GM19035 (cell line): Measurements from ENCODE around the gene SKIDA1.
A peak's percentile ranks its signal among the peaks of the same experiment; 100 is the strongest.
"Not testable (repeated sequence)": the region's sequence is repeated elsewhere in the genome, so short reads cannot be mapped to it uniquely, and the experiment has no call there.

Source experiments
- ATAC-seq: cut with Tn5 transposase; IDR thresholded peaks from one replicate; pipeline ENCODE4 v1.9.1; 2021; ENCODE audit not compliant: unreplicated experiment

SKIDA1 gene

DNA sequence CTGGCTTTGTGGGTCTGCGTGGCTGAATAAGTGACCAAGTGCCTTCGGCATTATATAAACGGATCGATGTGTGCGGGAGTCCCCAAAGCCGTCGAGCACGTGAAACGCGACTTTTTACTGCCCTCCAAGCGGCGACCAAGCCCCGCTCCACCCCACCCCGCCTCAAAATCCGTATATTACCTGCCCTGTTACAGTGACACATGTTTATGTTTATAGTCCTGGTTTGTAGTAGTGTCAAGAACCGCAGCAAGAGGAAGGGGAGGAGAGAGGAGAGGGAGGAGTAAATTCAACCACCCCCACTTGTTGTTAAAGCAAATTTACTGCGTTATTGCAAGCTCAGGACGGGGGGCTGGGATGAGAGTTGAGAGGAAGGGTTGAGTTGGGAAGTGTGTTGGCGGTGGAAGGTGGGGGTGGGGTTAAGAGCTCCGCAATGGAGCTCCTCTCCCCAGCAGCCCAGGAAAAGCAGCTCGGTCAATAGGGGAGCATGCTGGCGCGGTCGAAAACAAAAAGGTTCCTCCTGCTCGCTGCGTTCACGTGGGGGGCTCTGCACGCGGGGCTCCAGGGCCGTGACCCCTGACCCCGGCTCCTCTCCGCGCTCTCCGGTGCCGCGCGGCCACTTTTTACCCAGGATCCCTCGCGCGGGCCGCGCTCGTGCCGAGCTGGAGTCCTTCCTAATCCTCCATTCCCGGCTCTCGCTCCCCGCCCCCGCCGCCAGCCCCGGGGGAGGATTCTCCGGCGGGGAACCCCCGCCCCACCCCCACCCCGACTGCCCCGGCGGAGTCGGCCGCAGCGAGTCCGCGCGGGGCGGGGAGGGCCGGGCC, at the start of gene SKIDA1:
TSS of gene SKIDA1 (minus strand) at position 316 of the 821 bp plus-strand sequence. CDS start 7,860 bp downstream, outside the sequence.
- ATAC-seq, result peak; percentile 55

DNA sequence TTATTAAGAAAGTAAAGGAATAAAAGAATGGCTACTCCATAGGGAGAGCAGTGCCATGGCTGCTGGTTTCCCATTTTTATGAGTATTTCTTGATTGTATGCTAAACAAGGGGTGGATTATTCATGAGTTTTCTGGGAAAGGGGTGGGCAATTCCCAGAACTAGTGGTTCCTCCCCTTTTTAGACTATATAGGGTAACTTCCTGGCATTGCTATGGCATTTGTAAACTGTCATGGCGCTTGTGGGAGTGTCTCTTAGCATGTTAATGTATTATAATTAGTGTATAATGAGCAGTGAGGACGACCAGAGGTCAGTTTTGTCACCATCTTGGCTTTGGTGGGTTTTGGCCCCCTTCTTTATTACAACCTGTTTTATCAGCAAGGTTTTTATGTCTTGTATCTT, 49.0 kb upstream of the SKIDA1 start:
- not testable (repeated sequence) for ATAC-seq

DNA sequence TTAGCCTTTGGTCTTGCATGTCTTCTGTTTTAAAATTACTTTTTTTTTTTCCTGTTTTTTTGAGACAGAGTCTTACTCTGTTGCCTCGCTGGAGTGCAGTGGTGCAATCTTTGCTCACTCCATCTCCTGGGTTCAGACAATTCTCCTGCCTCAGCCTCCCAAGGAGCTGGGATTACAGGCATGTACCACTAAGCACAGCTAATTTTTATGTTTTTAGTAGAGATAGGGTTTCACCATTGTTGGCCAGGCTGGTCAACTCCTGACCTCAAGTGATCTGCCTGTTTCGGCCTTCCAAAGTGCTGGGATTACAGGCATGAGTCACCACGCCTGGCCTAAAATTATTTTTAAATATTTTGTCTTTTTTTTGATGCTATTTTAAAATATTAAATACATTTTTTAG, 47.1 kb upstream of the SKIDA1 start:
- ATAC-seq, result no peak

DNA sequence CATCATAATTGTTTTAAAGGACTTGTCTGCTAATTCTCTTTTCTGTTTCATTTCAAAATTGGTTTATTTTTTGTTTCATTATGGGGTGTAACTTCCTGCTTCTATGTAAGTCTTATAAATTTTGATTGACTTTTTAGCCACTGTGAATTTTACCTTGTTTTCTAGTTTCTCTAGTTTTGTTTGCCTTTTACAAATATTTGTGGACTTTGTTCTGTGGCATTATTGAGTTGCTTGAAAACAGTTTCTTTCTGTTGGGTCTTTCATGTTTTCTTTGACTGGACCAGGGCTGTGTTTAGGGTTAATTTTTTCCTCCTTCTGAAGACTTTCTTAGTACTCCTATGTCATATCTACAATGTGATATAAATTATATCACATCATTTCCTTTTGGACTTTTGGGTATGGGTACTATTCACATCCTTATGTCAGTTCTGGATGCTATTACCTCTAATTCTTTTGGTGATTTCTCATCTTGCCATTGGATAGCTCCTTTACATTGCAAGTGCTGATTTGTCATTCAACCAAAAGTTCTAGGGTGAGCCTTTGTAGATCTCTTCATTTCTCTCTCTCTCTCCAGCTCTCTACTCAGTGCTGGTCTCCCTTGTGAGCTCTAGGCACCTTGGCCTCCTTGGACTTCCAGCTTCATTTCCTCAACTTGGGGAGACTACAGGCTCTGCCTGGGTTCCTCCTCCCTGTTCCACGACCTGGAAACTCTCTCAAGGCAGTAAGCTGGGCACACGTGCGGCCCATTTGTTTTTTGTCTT, 45.5 kb upstream of the SKIDA1 start:
- ATAC-seq, result no peak

GRCh38 chr10:21558984-21559383, 33.5 kb upstream of the SKIDA1 start:
- ATAC-seq, result not testable (repeated sequence)

DNA sequence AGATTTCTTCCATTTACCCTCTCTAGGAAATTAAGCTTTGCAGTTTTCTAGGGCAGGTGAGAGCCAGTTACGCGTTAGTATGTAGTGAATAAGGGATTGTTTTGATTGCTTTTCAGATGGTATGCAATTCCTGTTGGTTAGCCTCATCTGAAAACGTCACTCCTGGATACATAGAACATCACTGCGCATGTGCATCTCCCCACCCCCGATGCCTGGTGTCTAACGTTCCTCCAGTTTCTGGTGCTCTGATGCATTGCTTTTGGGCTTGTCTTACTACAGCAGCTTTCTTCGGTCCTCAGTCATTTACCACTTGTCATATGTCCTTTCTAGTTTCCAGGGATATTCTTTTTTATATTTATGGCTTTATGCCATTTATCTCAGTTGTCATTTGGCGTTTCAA, 31.0 kb upstream of the SKIDA1 start:
- no peak for ATAC-seq

DNA sequence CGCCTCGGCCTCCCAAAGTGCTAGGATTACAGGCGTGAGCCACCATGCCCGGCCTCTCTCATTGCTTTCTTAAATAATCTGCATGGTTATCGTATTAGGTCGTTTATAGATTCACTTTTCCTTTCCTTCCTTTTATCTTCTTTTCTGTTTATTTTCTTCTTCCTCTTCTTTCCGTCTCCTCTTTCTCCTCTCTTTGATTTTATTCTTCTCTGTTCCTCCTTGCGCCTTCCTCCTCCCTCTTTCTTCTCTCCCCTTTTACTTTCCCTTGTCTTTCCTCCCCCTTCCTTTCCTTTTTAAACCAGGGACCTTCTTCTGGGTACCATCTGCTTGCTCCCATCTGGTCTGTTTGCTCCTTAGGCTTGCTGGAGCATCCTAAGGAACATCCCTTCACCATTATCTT, 27.2 kb upstream of the SKIDA1 start:
- ATAC-seq, result no peak

GRCh38 chr10:21547246-21547645, 21.8 kb upstream of the SKIDA1 start:
- no peak for ATAC-seq

- not testable (repeated sequence) for ATAC-seq
Measured at GRCh38 chr10:21540701-21541100, 15.2 kb upstream of the SKIDA1 start.

GRCh38 chr10:21536874-21537273, 11.4 kb upstream of the SKIDA1 start:
- ATAC-seq, result no peak

- not testable (repeated sequence) for ATAC-seq
Measured at GRCh38 chr10:21535976-21536375, 10.5 kb upstream of the SKIDA1 start.

GRCh38 chr10:21535494-21535965, 10.0 kb upstream of the SKIDA1 start:
- no peak for ATAC-seq

- no peak for ATAC-seq
Measured at GRCh38 chr10:21534604-21535493, 9.4 kb upstream of the SKIDA1 start.

- no peak for ATAC-seq
Measured at GRCh38 chr10:21534280-21534586, 8.8 kb upstream of the SKIDA1 start.

GRCh38 chr10:21533467-21534279, 8.2 kb upstream of the SKIDA1 start, which contains the start of gene MLLT10:
Gene MLLT10 (plus strand): TSS chr10:21534232. CDS start chr10:21534645, 413 bp downstream.
- peak; percentile 84 for ATAC-seq

- no peak for ATAC-seq
Measured at GRCh38 chr10:21532694-21533466, 7.4 kb upstream of the SKIDA1 start.

- ATAC-seq, result no peak
Measured at GRCh38 chr10:21531164-21531563, 5.7 kb upstream of the SKIDA1 start.

- no peak for ATAC-seq
Measured at GRCh38 chr10:21530641-21531040, 5.2 kb upstream of the SKIDA1 start.

- no peak for ATAC-seq
Measured at GRCh38 chr10:21530168-21530567, 4.7 kb upstream of the SKIDA1 start.
